ENCODE data around the gene SAC3D1. TPM values are rescaled to one million over a fixed set of nuclear protein-coding genes. Genes with fewer than 3 reads are reported as not detected.

The SAC3D1 gene
- 10 to 100 TPM in 1 of 2 donors, 1 to 10 TPM in 1; 6.2 to 12.1 TPM for polyA plus RNA-seq

GRCh38 chr11:65040847-65041622 is at the start of gene SAC3D1:
SAC3D1 (plus strand) TSS chr11:65041210; CDS start chr11:65041293, 83 bp downstream.
- Histone ChIP-seq H3K4me1 (ENCODE audit: control insufficient read depth in 2 of 2, insufficient read depth in 2 of 2, low read length in 1 of 2) (peaks cover 0 to 1% of the 10 kb centered on the region in 2 donors), H3K27me3 (ENCODE audit: control insufficient read depth in 1 of 2, insufficient read depth in 2 of 2, low read length in 2 of 2) (no peaks in the 10 kb centered on the region), H3K36me3 (ENCODE audit: control insufficient read depth in 2 of 2, insufficient read depth in 2 of 2, low read length in 1 of 2) (peaks cover 0 to 30% of the 10 kb centered on the region in 2 donors), H3K27ac (ENCODE audit: low read depth in 2 of 2, low read length in 1 of 2) (peak within 1 kb of the TSS; percentile 97 to 99), H3K9me3 (ENCODE audit: control insufficient read depth in 2 of 2, insufficient read depth in 1 of 2, low read depth in 1 of 2, low read length in 1 of 2) (no peaks in the 10 kb centered on the region), H3K4me3 (ENCODE audit: low read depth in 1 of 2, low read length in 2 of 2) (peak within 1 kb of the TSS; percentile 69 to 76)
- WGBS, 2 donors, result 0 to 1% methylated on average over 54 to 91 of the region's 91 CpGs

GRCh38 chr11:64994318-64994717 is 46.7 kb upstream of the SAC3D1 start:
- Histone ChIP-seq H3K4me1 (ENCODE audit: control insufficient read depth in 2 of 2, insufficient read depth in 2 of 2, low read length in 1 of 2) (peaks cover 0 to 4% of the 10 kb centered on the region in 2 donors), H3K27me3 (ENCODE audit: control insufficient read depth in 1 of 2, insufficient read depth in 2 of 2, low read length in 2 of 2) (no peaks in the 10 kb centered on the region), H3K27ac (ENCODE audit: low read depth in 2 of 2, low read length in 1 of 2) (no peak overlapping the region), H3K36me3 (ENCODE audit: control insufficient read depth in 2 of 2, insufficient read depth in 2 of 2, low read length in 1 of 2) (no peaks in the 10 kb centered on the region), H3K9me3 (ENCODE audit: control insufficient read depth in 2 of 2, insufficient read depth in 1 of 2, low read depth in 1 of 2, low read length in 1 of 2) (no peaks in the 10 kb centered on the region), H3K4me3 (ENCODE audit: low read depth in 1 of 2, low read length in 2 of 2) (no peak overlapping the region)
- 91 to 92% methylated on average over 7 of the region's 7 CpGs for WGBS, 2 donors

GRCh38 chr11:64996327-64996709 is 44.7 kb upstream of the SAC3D1 start:
- H3K27ac ChIP-seq (ENCODE audit: low read depth in 2 of 2, low read length in 1 of 2), result peak overlapping the region in 1 of 2 donors; percentile 17
- peak overlapping the region in 1 of 2 donors; percentile 35 for H3K4me3 ChIP-seq (ENCODE audit: low read depth in 1 of 2, low read length in 2 of 2)
- H3K4me1 ChIP-seq (ENCODE audit: control insufficient read depth in 2 of 2, insufficient read depth in 2 of 2, low read length in 1 of 2), result peaks cover 0 to 4% of the 10 kb centered on the region in 2 donors
- no peaks in the 10 kb centered on the region for H3K27me3 ChIP-seq (ENCODE audit: control insufficient read depth in 1 of 2, insufficient read depth in 2 of 2, low read length in 2 of 2)
- H3K9me3 ChIP-seq (ENCODE audit: control insufficient read depth in 2 of 2, insufficient read depth in 1 of 2, low read depth in 1 of 2, low read length in 1 of 2), result no peaks in the 10 kb centered on the region
- no peaks in the 10 kb centered on the region for H3K36me3 ChIP-seq (ENCODE audit: control insufficient read depth in 2 of 2, insufficient read depth in 2 of 2, low read length in 1 of 2)
- 39 to 48% methylated on average over 11 of the region's 11 CpGs for WGBS, 2 donors

- Histone ChIP-seq H3K4me1 (ENCODE audit: control insufficient read depth in 2 of 2, insufficient read depth in 2 of 2, low read length in 1 of 2) (peaks cover 0 to 4% of the 10 kb centered on the region in 2 donors), H3K36me3 (ENCODE audit: control insufficient read depth in 2 of 2, insufficient read depth in 2 of 2, low read length in 1 of 2) (no peaks in the 10 kb centered on the region), H3K9me3 (ENCODE audit: control insufficient read depth in 2 of 2, insufficient read depth in 1 of 2, low read depth in 1 of 2, low read length in 1 of 2) (no peaks in the 10 kb centered on the region), H3K27me3 (ENCODE audit: control insufficient read depth in 1 of 2, insufficient read depth in 2 of 2, low read length in 2 of 2) (no peaks in the 10 kb centered on the region), H3K27ac (ENCODE audit: low read depth in 2 of 2, low read length in 1 of 2) (peak within 1 kb of the TSS; percentile 36 to 40), H3K4me3 (ENCODE audit: low read depth in 1 of 2, low read length in 2 of 2) (peak within 1 kb of the TSS in 1 of 2 donors; percentile 35)
- 16 to 26% methylated on average over 9 of the region's 9 CpGs for WGBS, 2 donors
Measured at GRCh38 chr11:64996710-64997380, 44.2 kb upstream of the SAC3D1 start, which contains the start of gene BATF2. BATF2 (minus strand) TSS chr11:64996971; CDS start chr11:64996914, 57 bp downstream.

- Histone ChIP-seq H3K36me3 (ENCODE audit: control insufficient read depth in 2 of 2, insufficient read depth in 2 of 2, low read length in 1 of 2) (no peaks in the 10 kb centered on the region), H3K4me3 (ENCODE audit: low read depth in 1 of 2, low read length in 2 of 2) (no peak overlapping the region), H3K27ac (ENCODE audit: low read depth in 2 of 2, low read length in 1 of 2) (no peak overlapping the region), H3K4me1 (ENCODE audit: control insufficient read depth in 2 of 2, insufficient read depth in 2 of 2, low read length in 1 of 2) (peaks cover 0 to 4% of the 10 kb centered on the region in 2 donors), H3K27me3 (ENCODE audit: control insufficient read depth in 1 of 2, insufficient read depth in 2 of 2, low read length in 2 of 2) (no peaks in the 10 kb centered on the region), H3K9me3 (ENCODE audit: control insufficient read depth in 2 of 2, insufficient read depth in 1 of 2, low read depth in 1 of 2, low read length in 1 of 2) (no peaks in the 10 kb centered on the region)
- 88 to 92% methylated on average over 1 of the region's 1 CpG for WGBS, 2 donors
Measured at GRCh38 chr11:64998141-64998540, 42.9 kb upstream of the SAC3D1 start.

- H3K36me3 ChIP-seq (ENCODE audit: control insufficient read depth in 2 of 2, insufficient read depth in 2 of 2, low read length in 1 of 2), result no peaks in the 10 kb centered on the region
- 56 to 76% methylated on average over 9 of the region's 9 CpGs for WGBS, 2 donors
- no peak overlapping the region for H3K4me3 ChIP-seq (ENCODE audit: low read depth in 1 of 2, low read length in 2 of 2)
- H3K9me3 ChIP-seq (ENCODE audit: control insufficient read depth in 2 of 2, insufficient read depth in 1 of 2, low read depth in 1 of 2, low read length in 1 of 2), result no peaks in the 10 kb centered on the region
- no peaks in the 10 kb centered on the region for H3K27me3 ChIP-seq (ENCODE audit: control insufficient read depth in 1 of 2, insufficient read depth in 2 of 2, low read length in 2 of 2)
- H3K4me1 ChIP-seq (ENCODE audit: control insufficient read depth in 2 of 2, insufficient read depth in 2 of 2, low read length in 1 of 2), result peaks cover 0 to 4% of the 10 kb centered on the region in 2 donors
- H3K27ac ChIP-seq (ENCODE audit: low read depth in 2 of 2, low read length in 1 of 2), result no peak overlapping the region
Measured at GRCh38 chr11:64998690-64999431, 42.1 kb upstream of the SAC3D1 start.

GRCh38 chr11:64999478-64999877 is 41.5 kb upstream of the SAC3D1 start:
- 76 to 97% methylated on average over 1 of the region's 1 CpG for WGBS, 2 donors
- no peak overlapping the region for H3K27ac ChIP-seq (ENCODE audit: low read depth in 2 of 2, low read length in 1 of 2)
- no peaks in the 10 kb centered on the region for H3K9me3 ChIP-seq (ENCODE audit: control insufficient read depth in 2 of 2, insufficient read depth in 1 of 2, low read depth in 1 of 2, low read length in 1 of 2)
- no peaks in the 10 kb centered on the region for H3K36me3 ChIP-seq (ENCODE audit: control insufficient read depth in 2 of 2, insufficient read depth in 2 of 2, low read length in 1 of 2)
- no peaks in the 10 kb centered on the region for H3K27me3 ChIP-seq (ENCODE audit: control insufficient read depth in 1 of 2, insufficient read depth in 2 of 2, low read length in 2 of 2)
- no peak overlapping the region for H3K4me3 ChIP-seq (ENCODE audit: low read depth in 1 of 2, low read length in 2 of 2)
- peaks cover 0 to 4% of the 10 kb centered on the region in 2 donors for H3K4me1 ChIP-seq (ENCODE audit: control insufficient read depth in 2 of 2, insufficient read depth in 2 of 2, low read length in 1 of 2)

- no peaks in the 10 kb centered on the region for H3K4me1 ChIP-seq (ENCODE audit: control insufficient read depth in 2 of 2, insufficient read depth in 2 of 2, low read length in 1 of 2)
- H3K27ac ChIP-seq (ENCODE audit: low read depth in 2 of 2, low read length in 1 of 2), result no peak overlapping the region
- no peak overlapping the region for H3K4me3 ChIP-seq (ENCODE audit: low read depth in 1 of 2, low read length in 2 of 2)
- WGBS, 2 donors, result 70 to 74% methylated on average over 5 of the region's 5 CpGs
- no peaks in the 10 kb centered on the region for H3K9me3 ChIP-seq (ENCODE audit: control insufficient read depth in 2 of 2, insufficient read depth in 1 of 2, low read depth in 1 of 2, low read length in 1 of 2)
- H3K36me3 ChIP-seq (ENCODE audit: control insufficient read depth in 2 of 2, insufficient read depth in 2 of 2, low read length in 1 of 2), result no peaks in the 10 kb centered on the region
- H3K27me3 ChIP-seq (ENCODE audit: control insufficient read depth in 1 of 2, insufficient read depth in 2 of 2, low read length in 2 of 2), result no peaks in the 10 kb centered on the region
Measured at GRCh38 chr11:65002706-65003105, 38.3 kb upstream of the SAC3D1 start.

- WGBS, 2 donors, result 78 to 80% methylated on average over 7 of the region's 7 CpGs
- Histone ChIP-seq H3K27me3 (ENCODE audit: control insufficient read depth in 1 of 2, insufficient read depth in 2 of 2, low read length in 2 of 2) (no peaks in the 10 kb centered on the region), H3K36me3 (ENCODE audit: control insufficient read depth in 2 of 2, insufficient read depth in 2 of 2, low read length in 1 of 2) (no peaks in the 10 kb centered on the region), H3K4me3 (ENCODE audit: low read depth in 1 of 2, low read length in 2 of 2) (no peak overlapping the region), H3K27ac (ENCODE audit: low read depth in 2 of 2, low read length in 1 of 2) (no peak overlapping the region), H3K4me1 (ENCODE audit: control insufficient read depth in 2 of 2, insufficient read depth in 2 of 2, low read length in 1 of 2) (no peaks in the 10 kb centered on the region), H3K9me3 (ENCODE audit: control insufficient read depth in 2 of 2, insufficient read depth in 1 of 2, low read depth in 1 of 2, low read length in 1 of 2) (no peaks in the 10 kb centered on the region)
Measured at GRCh38 chr11:65003282-65003681, 37.7 kb upstream of the SAC3D1 start.
